ENCODE measurements around the gene PLXNC1.
A peak's percentile ranks its signal among the peaks of the same experiment; 100 is the strongest.

PLXNC1 gene

DNA sequence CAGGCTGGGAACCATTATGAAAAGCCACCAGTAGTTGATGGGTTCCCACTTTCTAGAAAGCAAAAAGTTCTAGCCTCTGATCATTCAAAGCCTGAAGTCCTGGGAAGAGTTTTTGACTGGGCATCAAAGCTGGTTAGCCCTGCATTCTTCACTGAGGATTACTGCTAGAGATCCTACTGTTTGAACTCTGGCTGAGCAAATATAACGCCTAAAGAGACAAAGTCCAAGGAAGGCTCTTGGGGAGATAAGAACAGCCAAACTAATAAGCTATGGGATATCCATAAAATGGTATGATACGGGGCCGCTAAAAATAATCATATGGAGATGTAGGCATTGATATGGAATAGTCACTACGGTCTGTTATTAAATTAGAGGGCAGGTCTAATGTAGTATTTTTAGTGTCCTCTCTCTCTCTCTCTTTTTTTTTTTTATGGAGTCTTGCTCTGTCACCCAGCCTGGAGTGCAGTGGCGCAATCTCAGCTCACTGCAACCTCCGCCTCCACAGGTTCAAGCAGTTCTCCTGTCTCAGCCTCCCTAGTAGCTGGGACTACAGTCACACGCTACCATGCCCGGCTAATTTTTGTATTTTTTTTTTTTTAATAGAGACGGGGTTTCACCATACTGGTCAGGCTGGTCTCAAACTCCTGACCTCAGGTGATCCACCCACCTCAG lies 35.5 kb downstream of the PLXNC1 start:
- DNase-seq, result no peak

DNA sequence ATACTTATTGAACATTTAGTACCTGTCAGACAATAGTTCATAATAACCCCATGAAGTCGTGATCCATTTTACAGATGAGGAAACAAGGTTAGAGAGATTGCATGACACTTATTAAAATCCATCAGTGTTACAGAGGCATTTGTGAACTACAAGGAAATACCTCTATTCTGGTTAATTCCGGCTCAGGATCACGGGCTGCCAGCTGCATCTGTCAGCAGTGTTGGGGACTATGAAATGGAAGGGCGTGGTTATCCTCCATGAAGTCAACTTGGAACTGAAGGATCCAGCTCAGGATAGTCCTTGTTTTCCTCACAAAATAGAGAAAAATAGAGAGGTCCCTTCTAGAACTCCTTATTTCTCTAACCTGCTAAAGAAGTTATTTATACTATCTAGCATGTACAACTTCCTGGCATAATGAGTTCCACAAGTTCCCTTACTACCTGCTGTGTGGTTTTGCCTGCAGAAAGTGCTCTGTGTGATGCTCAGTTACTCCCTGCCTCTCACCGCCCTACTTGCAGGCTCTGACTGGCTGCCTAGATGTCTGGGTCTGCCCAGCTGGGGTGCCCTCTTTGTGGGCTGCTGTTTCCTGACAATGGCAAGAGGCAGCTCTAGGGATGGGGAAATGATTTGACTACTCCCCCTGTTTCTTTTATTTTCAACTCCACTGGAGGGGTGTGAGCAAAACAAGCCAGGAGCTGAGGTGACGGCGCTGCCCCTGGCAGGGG lies 36.8 kb downstream of the PLXNC1 start:
- DNase-seq, result no peak

DNA sequence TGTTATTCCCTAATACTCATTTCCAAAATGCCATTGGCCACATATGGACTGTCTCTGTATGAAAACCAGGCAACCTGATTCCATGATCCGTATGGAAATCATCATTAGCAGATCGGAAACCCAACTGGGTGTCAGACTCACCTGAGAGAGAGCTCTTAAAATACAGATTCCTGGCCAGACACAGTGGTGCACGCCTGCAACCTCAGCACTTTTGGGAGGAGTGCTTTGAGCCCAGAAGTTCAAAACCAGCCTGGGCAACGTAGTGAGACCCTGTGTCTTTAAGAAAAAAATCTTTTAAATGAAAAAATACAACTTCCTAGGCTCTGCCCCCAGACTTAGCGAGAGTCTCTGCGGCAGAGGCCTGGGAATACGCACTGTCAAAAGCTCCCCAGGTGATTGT lies 37.4 kb downstream of the PLXNC1 start:
- no peak for DNase-seq

DNA sequence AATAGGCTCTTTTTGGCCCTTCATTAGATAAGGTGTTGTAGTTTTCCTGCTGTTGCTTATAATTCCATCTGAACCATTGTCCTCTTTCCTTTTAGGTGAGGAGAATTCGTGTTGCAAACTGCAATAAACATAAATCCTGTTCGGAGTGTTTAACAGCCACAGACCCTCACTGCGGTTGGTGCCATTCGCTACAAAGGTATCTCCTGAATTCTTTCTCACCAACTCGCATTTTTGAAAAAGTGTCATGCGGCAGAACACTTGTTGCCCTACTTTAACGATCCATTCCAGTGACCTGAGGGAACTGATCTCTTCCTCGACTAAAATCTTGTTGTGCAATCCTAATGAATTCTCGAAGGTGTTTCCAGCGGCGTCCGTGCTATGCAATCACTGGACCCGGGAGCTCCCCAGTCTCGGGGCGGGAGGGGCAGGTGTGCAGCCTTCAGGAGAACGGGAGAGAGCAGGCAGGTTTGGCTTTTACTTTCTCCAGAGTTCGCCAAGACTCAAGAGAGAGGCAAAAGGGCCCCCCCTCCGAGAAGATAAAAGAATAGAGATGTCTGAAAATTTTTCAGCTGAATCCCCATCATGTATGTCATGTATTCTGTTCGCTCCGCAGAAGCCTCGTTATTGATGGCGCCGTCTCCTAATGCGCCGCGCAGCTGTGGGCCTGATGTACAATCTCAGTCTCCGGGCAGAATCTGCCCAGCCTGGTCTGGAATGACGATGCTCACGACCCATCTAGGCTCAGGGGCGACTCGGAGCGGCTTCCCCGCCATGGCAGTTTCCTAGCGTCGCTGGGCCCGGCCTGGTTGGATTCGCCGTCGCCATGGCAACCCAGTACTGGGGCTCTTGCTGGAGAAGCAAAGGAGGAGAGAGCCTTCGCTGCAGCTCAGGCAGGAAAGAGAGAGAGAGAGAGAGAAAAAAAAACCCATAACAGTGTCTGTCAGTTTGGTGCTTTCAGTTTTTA lies 38.2 kb downstream of the PLXNC1 start:
- DNase-seq, result no peak

DNA sequence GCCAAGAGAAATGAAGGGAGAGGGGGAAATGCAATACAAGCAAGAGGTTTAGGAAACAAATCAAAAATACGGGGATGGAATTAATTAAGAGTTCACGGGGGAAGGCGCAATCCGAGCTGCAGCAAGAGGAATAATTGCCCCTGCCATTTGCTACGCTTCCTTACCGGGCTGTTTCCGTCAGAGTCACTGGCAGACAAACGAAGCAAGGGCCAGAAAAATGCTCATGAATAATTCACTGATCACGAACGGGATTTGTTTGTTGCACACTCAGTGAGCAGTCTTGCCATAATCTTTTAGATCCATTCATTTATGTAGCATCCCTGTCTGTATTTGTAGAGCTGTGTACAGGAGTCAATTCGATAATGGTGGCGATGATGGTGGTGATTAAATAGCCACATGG lies 39.0 kb downstream of the PLXNC1 start:
- no peak for DNase-seq

DNA sequence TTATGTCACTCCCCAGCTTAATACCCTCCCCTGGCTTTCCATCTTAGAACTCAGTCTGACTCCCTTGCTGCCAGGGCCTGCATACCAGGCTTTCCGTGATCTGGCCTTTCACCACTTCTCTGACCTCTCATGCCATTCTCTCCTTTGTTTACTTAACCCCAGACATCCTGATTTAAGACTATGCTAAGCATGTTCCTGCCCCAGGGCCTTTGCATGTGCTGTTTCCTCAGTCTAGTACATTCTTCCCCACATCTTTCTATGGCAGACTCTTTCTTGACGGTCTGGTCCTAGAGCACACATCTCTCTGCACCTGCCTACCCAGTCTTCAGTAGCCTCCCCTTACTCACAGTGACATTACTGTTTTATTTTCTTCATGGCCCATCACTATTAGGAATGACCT lies 42.2 kb downstream of the PLXNC1 start:
- DNase-seq, result no peak

DNA sequence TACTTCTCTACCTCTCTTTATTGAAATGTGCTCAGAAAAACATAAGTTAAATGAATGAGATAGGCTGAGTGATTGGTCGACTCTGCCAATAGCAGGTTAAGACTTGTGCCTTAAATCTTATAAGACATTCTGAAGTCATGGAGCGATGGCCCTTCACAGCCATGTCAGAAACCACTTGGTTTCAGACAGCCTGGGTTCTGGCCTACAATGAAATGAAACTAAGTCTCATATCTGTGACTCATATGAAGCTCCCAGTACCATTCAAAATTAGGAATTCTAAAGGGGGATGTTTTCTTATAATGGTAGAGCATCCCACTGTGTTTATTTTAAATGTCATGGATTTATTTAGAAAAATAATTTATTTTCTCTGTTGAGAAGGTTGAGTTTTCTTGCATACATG lies 42.6 kb downstream of the PLXNC1 start:
- no peak for DNase-seq

DNA sequence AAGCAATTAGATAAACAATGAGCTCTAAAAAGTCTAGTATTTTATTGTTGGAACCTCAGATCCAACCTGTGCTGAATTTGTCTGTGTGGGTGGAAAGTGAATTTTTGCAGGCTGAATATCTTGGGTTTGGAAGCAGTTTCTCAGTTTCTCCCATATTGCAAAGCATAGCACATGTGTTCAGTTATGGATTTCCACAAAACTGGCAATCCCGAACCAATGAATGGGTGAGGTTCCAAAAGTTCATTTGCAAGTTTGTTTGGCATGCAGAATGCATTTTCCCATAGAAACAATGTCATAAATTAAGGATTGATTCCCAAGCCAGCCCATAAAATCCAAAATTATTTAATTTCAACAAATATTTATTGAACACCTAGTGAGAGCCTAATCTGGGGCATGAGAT lies 43.4 kb downstream of the PLXNC1 start:
- no peak for DNase-seq

DNA sequence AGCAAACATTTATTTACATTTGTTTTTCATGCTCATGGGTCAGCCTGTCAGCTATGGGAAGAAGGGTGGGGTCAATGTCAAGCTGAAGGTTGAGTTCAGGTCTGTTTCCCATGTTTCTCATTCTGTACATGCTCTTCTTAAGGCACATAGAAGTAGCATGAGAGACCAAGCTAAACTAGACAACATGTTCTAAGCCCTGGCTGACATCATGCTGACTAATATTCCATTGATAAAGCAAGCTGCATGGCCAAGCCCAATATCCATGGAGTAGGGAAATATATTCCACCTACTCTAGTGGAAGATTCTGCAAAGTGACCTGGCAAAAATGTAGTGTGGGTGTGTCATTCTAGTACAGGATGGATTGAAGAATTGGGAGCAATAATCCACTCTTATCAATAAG lies 44.1 kb downstream of the PLXNC1 start:
- DNase-seq, result no peak

DNA sequence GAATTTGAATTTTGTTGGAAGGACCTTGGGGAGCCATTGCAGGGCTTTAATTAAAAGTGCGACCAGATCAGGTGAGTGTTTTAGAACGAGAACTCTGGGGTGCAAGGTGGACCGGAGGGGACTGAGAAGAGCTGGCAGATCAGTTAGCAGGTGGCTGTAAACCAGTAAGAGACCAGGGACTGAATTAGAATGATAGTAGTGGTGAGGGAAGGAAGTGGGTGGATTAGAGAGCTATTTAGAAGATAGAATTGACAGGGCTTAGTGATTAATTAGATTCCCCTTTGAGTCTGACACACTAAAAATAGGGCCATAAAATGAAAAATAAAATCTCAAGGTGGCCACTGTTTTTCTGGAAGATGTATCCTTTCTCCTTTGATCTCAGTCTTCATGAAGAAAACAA lies 44.8 kb downstream of the PLXNC1 start:
- DNase-seq, result no peak

DNA sequence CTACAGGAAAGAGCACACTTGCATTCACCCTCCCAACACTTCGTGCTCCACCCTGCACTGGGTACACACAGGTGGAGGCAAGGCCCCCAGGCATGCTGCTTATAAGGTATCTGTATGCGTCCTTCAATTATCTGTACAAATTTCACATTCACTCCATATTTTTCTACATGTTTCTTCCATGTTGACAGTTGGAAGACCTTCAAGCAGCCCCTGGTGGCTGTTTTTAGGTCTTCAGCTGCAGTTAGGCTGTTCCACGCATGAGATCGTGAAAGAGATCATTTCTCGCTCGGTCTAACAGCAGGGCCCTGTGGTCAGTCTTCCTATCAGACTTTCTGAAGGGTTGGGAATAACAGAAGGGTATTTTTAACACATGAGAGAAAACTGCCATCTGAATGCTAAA lies 47.1 kb downstream of the PLXNC1 start:
- no peak for DNase-seq

DNA sequence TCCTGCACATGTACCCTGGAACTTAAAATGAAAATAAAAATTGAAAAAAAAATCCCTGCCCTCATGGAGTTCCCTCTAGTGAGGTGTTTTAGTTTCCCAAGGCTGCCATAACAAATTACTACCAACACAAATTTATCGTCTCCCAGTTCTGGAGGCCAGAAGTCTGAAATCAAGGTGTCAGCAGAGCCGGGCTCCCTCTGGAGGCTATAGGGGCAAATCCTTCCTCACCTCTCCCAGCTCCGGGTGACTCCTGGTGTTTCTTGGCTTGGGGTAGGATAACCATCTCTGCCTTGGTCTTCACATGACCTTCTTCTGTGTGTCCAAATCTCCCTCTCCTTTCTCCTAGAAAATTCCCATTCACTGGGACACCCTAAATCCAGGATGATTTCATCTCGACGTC lies 50.1 kb downstream of the PLXNC1 start:
- no peak for DNase-seq

DNA sequence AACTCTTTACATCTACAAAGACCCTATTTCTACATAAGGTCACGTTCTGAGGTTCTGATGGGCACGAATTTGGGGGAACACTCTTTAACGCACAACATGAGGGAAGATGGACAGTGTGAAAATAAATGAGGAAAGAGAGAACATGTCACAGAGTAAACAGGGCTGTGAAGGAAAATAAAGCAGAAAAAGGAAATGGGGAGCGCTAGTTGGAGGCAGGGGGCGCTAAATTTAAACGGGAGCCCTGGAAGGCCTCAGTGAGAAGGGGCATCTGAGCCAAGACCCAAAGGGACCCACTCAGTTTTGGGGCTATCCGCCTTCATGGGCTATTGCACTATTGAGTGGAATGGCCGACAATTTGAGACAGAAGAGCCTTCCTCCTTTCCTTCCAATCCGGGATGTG lies 50.5 kb downstream of the PLXNC1 start:
- DNase-seq, result no peak

DNA sequence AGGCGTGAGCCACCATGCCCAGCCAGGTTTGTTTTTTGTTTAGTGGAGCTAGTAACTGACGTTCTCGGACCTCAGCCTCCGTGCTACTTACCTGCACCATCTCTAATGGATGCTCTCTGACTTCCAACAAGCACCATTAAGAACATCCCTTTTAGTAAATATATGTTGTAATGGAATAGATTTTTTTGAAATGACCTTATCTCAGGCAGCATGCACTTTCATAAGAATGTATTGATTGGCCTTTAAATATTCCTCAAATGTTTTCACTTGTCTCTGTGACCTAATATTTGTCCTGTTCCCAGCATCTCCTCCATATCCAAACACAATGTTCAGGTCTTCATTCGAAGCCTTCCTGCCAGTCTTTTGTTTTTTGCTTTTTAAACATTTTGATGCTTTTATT lies 51.7 kb downstream of the PLXNC1 start:
- DNase-seq, result no peak

DNA sequence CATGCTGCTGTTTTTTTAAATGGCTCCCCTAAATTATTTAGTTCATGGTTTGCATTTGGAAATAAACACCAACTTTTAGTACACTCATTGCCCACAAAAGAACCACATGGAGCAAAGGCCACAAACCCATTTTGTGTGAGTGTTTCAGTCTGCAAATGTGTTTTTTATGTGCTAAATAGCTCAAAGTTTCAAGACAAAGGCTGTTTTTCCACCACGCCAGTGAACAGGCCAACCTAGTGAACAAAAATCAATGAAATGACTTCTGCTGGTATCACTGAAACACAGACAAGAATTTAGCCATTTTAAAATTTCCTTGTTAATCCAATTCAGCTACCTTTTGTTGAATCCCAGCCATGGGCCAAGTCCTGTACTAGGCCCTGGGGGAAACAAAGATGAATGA lies 52.3 kb downstream of the PLXNC1 start:
- DNase-seq, result no peak

DNA sequence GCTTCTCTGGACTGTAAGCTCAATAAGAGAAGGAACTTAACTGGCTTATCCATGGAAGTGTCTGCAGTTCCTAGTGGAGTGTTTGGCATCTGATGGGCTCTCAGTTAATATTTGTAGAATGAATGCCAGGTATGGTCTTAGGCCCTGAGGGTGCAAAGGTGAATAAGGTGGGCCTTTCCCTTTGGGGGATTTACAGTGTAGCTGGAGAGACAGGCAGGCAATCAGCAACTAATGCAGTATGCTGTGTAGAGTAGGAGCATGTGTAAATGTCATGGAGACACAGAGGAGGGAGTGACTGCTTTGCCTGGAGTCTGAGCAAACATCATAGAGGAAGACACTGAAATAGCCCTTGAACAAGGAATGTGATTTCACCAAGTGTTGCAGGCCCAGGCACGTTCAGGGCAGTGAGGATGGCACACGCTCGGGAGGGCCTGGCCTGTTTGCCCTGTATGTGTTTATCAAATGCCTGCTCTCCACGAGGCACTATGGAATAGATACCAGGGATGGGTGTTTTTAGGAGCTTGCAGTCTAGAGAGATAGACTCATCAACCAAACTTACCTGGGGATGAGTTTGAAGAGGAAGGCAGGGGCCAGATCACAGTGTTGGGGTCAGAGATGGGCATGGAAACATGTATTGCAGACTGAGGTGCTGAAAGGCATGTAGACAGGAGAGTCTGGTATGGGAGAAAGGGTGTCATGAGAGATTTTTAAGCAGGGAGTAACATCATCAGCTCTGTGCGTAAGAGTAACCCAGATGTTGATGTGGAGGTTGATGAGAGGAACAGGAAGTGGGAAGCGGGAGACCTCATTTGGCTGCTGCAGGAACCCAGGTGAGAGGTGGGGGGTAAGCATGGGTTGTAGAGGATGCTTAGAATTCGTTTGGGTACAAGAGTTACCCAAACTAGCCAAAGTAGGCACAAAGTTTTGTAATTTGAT lies 54.1 kb downstream of the PLXNC1 start:
- no peak for DNase-seq

DNA sequence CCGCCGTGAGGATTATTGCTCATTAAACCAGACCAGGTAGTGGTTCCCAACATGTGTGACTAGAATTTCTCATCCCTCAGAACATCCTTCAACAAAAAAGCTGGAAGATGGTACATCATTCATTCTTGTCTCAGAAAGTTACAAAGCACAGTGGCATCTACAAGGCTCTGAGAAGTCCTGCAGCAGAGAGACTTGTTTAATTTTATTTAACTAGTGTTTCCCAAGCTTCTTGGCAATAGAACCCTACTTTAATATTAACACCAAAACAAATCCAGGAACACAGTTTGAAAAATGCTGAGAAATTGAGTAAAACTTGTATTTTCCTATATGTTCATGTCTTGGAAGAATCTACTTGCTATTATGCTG lies 54.8 kb downstream of the PLXNC1 start:
- no peak for DNase-seq

DNA sequence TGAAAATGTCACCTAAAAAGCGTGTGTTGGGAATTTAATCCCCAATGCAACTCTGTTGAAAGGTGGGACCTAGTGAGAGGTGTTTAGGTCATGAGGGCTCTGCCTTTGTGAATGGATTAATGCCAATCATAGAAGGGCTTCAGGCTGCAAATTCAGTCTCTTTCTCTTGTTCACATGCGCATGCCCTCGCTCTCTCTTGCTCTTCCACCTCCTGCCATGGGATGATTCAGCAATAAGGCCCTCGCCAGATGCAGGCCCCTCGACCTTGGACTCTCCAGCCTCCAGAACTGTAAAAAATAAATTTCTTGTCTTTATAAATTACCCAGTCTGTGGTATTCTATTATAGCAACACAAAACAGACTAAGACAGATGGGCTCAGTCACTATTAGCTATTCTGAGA lies 55.4 kb downstream of the PLXNC1 start:
- no peak for DNase-seq

DNA sequence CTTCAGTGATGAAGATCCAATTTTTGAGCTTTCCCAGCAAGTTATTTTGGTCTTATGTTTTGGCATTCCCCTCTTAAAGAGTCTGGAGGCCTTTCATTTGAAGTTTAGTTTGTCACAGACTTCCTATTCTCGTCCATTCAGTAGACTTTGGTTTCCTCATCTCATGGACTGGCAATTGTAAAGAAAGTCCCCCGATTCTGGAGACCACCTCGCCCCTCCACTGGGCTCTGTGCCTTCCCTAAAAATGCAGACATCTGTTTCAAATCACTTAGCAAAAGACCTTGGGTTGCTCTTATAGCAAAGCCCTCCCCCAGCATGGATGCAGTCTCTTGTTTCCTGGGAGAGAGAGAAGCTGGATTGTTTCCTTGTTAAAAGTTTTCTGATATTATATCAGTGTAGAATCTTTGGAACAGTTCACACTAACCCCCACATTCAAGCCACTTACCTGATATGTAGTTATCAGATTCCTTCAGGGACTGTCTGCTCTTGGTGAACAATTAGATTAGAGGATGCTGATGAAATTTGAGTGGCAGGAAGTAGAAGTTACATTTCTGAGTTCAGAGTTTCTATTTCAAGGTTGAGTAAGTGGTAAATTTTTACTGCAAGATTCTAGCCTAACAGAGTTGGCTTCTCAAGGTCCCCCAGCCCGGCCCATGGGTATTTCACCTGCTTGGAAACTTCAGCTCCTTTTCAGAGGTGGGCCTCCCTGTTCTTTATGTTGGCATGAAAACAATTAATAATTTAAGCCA lies 56.3 kb downstream of the PLXNC1 start:
- DNase-seq, result peak; percentile 6

DNA sequence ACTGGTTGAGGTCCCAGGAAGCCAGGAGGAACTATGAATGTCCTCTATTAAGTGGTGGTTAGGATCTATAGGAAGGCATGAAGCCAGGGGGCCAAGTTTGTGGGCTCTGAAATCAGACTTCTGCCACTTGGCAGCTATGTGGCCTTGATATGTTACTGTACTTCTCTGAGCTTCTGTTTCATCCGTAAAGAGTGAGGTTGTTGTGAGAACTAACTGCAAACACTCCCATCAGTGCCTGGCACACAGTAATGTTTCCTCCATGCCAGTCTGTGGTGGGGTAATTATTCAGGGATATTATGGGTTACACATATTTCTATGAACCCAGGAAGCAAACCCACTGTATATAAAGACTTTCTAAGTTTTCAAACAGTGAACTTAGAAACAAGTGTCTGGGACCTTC lies 57.4 kb downstream of the PLXNC1 start:
- peak; percentile 11 for DNase-seq

DNA sequence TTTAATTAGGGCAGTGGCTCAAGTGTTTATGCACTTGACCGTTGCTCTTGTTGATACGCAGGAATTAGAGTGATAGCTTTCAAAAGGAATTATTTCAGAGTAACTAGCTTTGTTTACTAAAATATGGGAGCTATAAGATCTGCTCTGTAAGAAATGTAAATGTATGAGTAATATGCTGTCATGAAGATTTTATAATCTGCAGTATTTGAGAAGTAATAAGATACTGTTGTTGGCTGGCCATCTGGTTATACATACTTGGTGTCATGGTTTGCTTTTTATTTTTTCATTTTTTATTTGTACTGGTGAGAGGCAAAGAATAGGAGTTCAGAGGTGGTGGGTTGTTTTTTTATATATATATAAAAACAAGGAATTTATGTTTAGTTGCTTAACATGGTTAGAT lies 58.5 kb downstream of the PLXNC1 start:
- DNase-seq, result no peak

DNA sequence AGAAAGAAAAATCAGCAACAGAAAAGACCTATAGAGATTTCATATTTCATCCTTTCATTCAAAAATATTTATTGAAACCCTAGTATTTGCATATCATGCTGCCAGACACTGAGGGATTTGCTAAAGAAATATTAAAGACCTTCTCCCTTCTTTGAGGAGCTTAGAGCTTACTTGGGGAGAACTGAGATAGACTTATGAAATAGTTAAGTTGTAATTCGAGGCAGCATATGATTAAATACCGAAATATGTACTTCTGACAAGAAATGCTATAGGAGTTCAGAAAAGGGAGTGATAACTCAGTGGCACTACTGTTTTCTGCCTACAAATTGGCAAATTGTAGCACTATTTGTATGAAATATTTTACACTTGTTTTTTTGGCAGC lies 59.1 kb downstream of the PLXNC1 start:
- no peak for DNase-seq
